Tibial nerve (tissue), 4 donors: ENCODE data around the gene DLGAP1. TPM values are rescaled to one million over a fixed set of nuclear protein-coding genes. Genes with fewer than 3 reads are reported as not detected.

ENCODE experiments used
- DNase-seq, 2 donors: peaks; one replicate each; pipeline ENCODE4 v3.0.0-alpha.2; 2019; ENCODE audit warnings: low spot score in 2 of 2
- H3K27ac ChIP-seq, 4 donors: fragments of 200-600 bp; sonication (generic) in 3 of 4; one replicate each; pipeline ENCODE4 v1.5.1; 2017 to 2019; ENCODE audit warnings: mild to moderate bottlenecking in 1 of 4
- H3K27me3 ChIP-seq, 2 donors: fragments of 200-600 bp; sonication (generic) in 1 of 2; one replicate each; pipeline versions ENCODE4 v1.5.1 to v1.6.0; 2017 to 2019
- H3K36me3 ChIP-seq, 3 donors: fragments of 200-600 bp; sonication (generic); one replicate each; pipeline ENCODE4 v1.5.1; 2018 to 2019
- H3K4me1 ChIP-seq, 4 donors: fragments of 200-600 bp; sonication (generic) in 3 of 4; one replicate each; pipeline ENCODE4 v1.5.1; 2017 to 2019
- H3K4me3 ChIP-seq, 4 donors: fragments of 200-600 bp; sonication (generic) in 3 of 4; one replicate each; pipeline ENCODE4 v1.5.1; 2017 to 2019; ENCODE audit warnings: mild to moderate bottlenecking in 1 of 4, moderate library complexity in 1 of 4
- H3K9me3 ChIP-seq, 4 donors: fragments of 200-600 bp; sonication (generic) in 3 of 4; one replicate each; pipeline ENCODE4 v1.5.1; 2017 to 2019
- EP300 ChIP-seq, 2 donors: sonication (generic); formaldehyde crosslinking; IDR thresholded peaks; one replicate each; pipeline ENCODE4 v1.6.1; 2017; ENCODE audit warnings: antibody characterized with exemption in 2 of 2, mild to moderate bottlenecking in 1 of 2
- POLR2A ChIP-seq, 2 donors: fragments of 450-650 bp; IDR thresholded peaks; one replicate each; pipeline ENCODE4 v1.6.1; 2017; ENCODE audit warnings: antibody characterized with exemption in 2 of 2, mild to moderate bottlenecking in 2 of 2, moderate library complexity in 2 of 2
- WGBS, 2 donors: methylation state at CpG; one replicate each; pipeline ENCODE4 v1.1.5; 2018; 5-methylcytosine and 5-hydroxymethylcytosine counted together
- total RNA-seq, 4 donors: library from RNA; depleted of rRNA; stranded (reverse); fragments of >200 nt; gene quantifications; one replicate each; pipeline ENCODE4 v1.1.0, GENCODE V29; 2016
- TF ChIP-seq, protein P1 (sequence below), 5 experiments: fragments of 200-600 bp in 3 of 5; fragments of 450-650 bp in 2 of 5; sonication (generic) in 3 of 5; IDR thresholded peaks; one replicate each; pipeline ENCODE4 v1.5.1; 2016 to 2019; ENCODE audit warnings: antibody characterized with exemption in 5 of 5, mild to moderate bottlenecking in 3 of 5, moderate library complexity in 2 of 5

The DLGAP1 gene
- total RNA-seq, 4 donors from 2014 or later: 1.5 to 18.3 (median 2.5) TPM

- Histone ChIP-seq H3K9me3 (no peaks in the 10 kb centered on the region), H3K27ac (no peak overlapping the region), H3K4me1 (no peaks in the 10 kb centered on the region), H3K27me3 (no peaks in the 10 kb centered on the region), H3K36me3 (no peaks in the 10 kb centered on the region), H3K4me3 (no peak overlapping the region)
- DNase-seq: no peak
- WGBS, 2 donors: 90 to 91% methylated on average over 6 of the region's 6 CpGs
- TF ChIP-seq, protein P1, sequence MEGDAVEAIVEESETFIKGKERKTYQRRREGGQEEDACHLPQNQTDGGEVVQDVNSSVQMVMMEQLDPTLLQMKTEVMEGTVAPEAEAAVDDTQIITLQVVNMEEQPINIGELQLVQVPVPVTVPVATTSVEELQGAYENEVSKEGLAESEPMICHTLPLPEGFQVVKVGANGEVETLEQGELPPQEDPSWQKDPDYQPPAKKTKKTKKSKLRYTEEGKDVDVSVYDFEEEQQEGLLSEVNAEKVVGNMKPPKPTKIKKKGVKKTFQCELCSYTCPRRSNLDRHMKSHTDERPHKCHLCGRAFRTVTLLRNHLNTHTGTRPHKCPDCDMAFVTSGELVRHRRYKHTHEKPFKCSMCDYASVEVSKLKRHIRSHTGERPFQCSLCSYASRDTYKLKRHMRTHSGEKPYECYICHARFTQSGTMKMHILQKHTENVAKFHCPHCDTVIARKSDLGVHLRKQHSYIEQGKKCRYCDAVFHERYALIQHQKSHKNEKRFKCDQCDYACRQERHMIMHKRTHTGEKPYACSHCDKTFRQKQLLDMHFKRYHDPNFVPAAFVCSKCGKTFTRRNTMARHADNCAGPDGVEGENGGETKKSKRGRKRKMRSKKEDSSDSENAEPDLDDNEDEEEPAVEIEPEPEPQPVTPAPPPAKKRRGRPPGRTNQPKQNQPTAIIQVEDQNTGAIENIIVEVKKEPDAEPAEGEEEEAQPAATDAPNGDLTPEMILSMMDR (IDR thresholded peaks at IDR 0.05): no peak
Measured at GRCh38 chr18:3972291-3972930, 482.7 kb downstream of the DLGAP1 start.

DNA sequence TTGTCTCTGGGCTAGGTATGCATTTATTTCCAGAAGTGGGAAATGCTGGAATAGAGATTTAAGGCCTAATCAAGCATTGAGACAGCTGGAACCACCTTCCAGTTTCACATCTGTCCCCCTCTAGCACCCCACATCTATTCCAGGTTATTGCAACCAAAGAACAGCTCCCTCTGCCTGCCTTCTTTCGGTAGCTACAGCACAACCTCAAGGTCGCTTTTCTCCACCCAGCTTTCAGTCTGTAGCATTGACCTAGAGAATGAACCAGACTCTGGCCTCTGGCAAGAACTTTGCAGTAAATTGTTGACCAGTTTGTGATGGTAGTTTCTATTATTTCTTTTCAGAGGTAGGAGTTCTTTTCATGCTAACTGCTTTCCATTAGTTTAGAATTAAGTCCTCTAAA lies 484.2 kb downstream of the DLGAP1 start:
- DNase-seq: no peak

DNA sequence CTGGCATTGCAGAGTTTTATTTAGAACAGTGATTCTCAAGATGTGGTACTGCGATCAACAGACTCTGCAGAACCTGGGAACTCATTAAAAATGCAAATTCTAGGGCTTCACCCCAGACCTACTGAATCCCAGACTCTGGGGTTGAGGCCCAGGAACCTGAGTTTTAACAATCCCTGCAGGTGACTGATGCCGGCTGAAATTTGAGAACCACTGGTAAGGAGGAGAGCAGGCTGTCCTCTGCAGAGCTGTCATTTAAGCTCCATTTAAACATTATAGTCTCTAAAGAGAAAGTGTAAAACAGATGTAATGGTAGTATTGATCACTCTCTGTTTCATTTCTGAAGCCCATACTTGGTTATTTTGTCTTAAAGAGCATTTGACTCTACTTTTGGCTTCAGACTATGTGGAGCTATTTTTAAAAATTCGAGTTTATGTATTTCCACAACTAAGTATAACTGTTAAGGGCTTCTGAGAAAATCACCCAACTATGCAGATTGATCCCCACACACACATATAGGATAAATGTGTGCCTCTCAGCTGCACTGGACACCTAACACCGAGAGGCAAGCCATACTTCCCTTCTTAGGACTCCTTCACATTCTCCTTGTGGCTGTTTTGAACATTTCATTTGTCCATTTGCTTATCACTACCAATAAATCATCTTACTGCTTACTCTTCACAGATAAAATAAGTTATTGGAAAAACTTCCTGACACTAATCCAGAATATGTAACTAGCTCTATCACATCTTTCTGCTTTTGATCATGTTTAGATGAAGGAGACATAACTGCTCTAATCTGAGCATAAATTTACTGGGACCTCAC lies 487.5 kb downstream of the DLGAP1 start:
- WGBS, 2 donors: 71 to 77% methylated on average over 4 of the region's 4 CpGs
- Histone ChIP-seq H3K36me3 (no peaks in the 10 kb centered on the region), H3K4me3 (no peak overlapping the region), H3K4me1 (no peaks in the 10 kb centered on the region), H3K27ac (no peak overlapping the region), H3K9me3 (no peaks in the 10 kb centered on the region), H3K27me3 (no peaks in the 10 kb centered on the region)
- no peak for TF ChIP-seq POLR2A (IDR thresholded peaks at IDR 0.05)
- no peak for TF ChIP-seq EP300 (IDR thresholded peaks at IDR 0.05)
- TF ChIP-seq, protein P1 (IDR thresholded peaks at IDR 0.05): no peak
- DNase-seq: no peak

More for the DNA sequence above, 484.2 kb downstream of the DLGAP1 start:
- no peak for TF ChIP-seq POLR2A (IDR thresholded peaks at IDR 0.05)
- TF ChIP-seq, protein P1 (IDR thresholded peaks at IDR 0.05): no peak
- no peak for TF ChIP-seq EP300 (IDR thresholded peaks at IDR 0.05)
- H3K4me3 ChIP-seq: no peak overlapping the region
- H3K9me3 ChIP-seq: no peaks in the 10 kb centered on the region
- 46 to 56% methylated on average over 2 of the region's 2 CpGs for WGBS, 2 donors
- H3K27ac ChIP-seq: no peak overlapping the region
- H3K27me3 ChIP-seq: no peaks in the 10 kb centered on the region
- H3K4me1 ChIP-seq: no peaks in the 10 kb centered on the region
- H3K36me3 ChIP-seq: no peaks in the 10 kb centered on the region

DNA sequence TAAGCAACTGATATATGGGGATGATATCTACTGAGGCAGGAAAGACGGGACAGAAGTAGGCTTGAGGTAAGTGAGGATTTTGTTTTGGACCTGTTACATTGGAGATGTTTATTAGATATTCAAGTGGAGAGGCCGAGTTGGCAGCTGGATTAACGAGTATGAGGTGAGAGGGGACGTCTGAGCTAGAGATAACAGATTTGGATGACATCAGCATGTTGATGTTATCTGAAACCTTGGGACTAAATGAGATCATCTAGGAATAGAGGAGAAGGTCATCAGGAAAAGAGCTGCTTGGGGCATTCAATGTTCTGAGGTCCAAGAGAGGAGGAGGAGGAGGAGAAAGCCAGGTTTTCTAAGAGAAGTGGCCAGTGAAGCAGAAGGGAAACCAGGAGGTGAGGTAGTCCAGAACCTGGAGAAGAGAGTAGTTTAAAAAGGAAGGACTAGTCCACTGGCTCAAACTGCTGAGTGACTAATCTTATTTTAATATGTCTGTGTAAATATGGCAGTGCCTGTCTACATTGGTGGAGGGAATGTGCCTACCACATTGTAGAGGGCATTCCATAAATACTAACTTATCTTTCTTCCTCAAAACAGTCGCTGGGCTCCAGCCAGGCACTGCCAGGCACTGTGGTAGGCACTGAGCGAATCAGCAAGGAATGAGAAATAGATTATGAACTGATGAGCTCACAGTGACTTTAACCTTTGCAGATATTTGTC lies 488.3 kb downstream of the DLGAP1 start:
- no peak for TF ChIP-seq POLR2A (IDR thresholded peaks at IDR 0.05)
- TF ChIP-seq, protein P1 (IDR thresholded peaks at IDR 0.05): no peak
- TF ChIP-seq EP300 (IDR thresholded peaks at IDR 0.05): no peak
- Histone ChIP-seq H3K27ac (no peak overlapping the region), H3K9me3 (no peaks in the 10 kb centered on the region), H3K4me3 (no peak overlapping the region), H3K4me1 (no peaks in the 10 kb centered on the region), H3K36me3 (no peaks in the 10 kb centered on the region), H3K27me3 (no peaks in the 10 kb centered on the region)
- DNase-seq: no peak
- WGBS, 2 donors: 69 to 71% methylated on average over 6 of the region's 6 CpGs

DNA sequence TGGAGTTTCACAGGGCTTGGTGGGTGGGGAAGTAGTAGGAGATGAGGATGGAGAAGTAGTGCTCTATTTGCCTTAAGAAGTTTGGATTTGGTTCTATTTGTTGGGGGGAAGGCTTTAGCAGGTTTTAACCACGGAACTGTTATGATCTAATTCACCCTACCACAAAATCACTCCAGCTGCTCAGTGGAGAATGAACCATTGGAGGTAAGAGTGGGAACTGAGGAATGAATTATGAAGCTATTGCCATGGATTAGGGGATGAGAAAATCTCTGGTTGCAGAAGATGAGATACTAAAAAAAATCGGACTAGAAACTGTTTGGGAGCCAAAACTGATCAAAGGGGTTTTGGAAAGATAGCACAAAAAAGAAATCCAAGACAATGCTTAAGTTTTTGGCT lies 488.9 kb downstream of the DLGAP1 start:
- Histone ChIP-seq H3K27me3 (no peaks in the 10 kb centered on the region), H3K4me3 (no peak overlapping the region), H3K36me3 (no peaks in the 10 kb centered on the region), H3K9me3 (no peaks in the 10 kb centered on the region), H3K27ac (no peak overlapping the region), H3K4me1 (no peaks in the 10 kb centered on the region)
- TF ChIP-seq, protein P1 (IDR thresholded peaks at IDR 0.05): no peak
- TF ChIP-seq POLR2A (IDR thresholded peaks at IDR 0.05) (no peak), EP300 (IDR thresholded peaks at IDR 0.05) (no peak)
- 73 to 85% methylated on average over 2 of the region's 2 CpGs for WGBS, 2 donors
- DNase-seq: no peak
